Ramos (cell line): ENCODE results near the gene TMEM63C.
"Not testable (repeated sequence)": the region's sequence is repeated elsewhere in the genome, so short reads cannot be mapped to it uniquely, and the experiment has no call there.

Experiments used
- in situ Hi-C: fragments of 300-500 bp; cut with MboI; formaldehyde crosslinking; loops from one replicate; pipeline ENCODE4 v1.14.3; 2022; ENCODE audit warnings: low sequenced_read_pairs; ENCODE audit not compliant: unreplicated experiment

TMEM63C gene

DNA sequence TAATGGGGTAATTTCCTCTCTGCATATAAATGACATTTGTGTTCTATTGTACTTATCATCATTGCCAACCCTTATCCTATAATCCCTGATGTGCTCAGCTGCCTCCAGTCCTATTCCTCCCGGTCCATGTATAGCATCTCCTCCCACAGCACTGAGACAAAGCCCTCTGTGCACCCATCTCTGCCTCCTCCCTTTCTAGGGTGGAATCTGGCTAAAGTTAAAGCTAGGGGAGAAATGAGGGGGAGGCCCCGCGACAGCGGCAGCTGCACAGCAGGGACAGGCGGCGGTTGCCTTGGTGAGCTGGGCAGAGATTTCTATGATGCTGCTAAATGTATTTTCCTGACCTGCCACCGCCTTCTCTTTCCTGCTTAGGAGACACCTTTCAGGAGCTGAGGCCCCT is 27.2 kb upstream of the TMEM63C start:
- in situ Hi-C loops, result no loop called here

GRCh38 chr14:77155083-77155482 is 26.5 kb upstream of the TMEM63C start:
- in situ Hi-C loops, result no loop called here

- in situ Hi-C loops, result no loop called here
Measured at GRCh38 chr14:77157740-77158139, 23.9 kb upstream of the TMEM63C start.

- in situ Hi-C loops, result no loop called here
Measured at GRCh38 chr14:77158175-77158881, 23.3 kb upstream of the TMEM63C start.

- in situ Hi-C loops, result no loop called here
Measured at GRCh38 chr14:77158882-77159255, 22.7 kb upstream of the TMEM63C start.

DNA sequence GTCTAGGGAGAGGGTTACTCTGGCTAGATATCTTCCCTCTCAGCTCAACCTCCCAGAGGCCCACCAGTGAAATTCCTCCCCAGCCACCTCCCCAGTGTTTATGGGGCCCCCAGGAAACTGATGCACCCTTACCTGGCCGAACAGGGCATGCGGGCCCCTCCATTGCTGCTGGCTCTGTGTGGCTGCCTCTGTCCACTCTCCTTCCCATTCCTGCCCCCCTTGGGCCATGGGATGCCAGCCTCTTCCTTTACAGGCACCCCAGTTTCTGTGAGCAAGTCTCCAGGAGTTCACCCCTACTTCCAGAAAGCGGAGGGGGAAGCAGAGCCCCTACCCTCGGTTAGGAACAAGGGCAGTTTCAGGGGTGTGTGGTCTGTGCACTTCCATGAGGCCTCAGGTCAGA is 20.6 kb upstream of the TMEM63C start:
- in situ Hi-C loops, result no loop called here

GRCh38 chr14:77170045-77170444 is 11.6 kb upstream of the TMEM63C start:
- in situ Hi-C loops, result no loop called here

GRCh38 chr14:77172916-77173315 is 8.7 kb upstream of the TMEM63C start:
- in situ Hi-C loops, result no loop called here

DNA sequence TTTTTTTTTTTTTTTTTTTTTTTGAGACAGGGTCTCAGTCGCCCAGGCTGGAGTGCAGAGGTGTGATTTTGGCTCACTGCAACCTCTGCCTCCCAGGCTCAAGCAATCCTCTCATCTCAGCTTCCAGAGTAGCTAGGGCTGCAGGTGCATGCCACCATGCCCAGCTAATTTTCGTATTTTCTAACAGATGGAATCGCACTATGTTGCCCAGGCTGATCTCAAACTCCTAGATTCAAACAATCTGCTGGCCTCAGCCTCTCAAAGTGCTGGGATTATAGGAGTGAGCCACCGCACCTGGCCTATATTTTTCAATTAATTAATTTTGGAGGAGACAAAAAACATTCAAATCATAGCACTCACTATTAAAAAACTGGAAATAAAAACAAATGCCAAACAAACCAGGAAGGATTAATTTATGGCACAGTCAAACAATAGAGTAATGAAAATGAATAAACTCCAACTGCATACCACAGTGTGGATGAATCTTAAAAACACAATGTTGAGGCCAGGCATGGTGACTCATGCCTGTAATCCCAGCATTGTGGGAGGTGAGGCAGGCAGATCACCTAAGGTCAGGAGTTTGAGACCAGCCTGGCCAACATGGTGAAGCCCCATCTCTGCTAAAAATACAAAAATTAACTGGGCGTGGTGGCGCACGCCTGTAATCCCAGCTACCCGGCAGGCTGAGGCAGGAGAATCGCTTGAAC is 7.5 kb upstream of the TMEM63C start:
- in situ Hi-C loops, result not testable (repeated sequence)

GRCh38 chr14:77175843-77176242 is 5.8 kb upstream of the TMEM63C start:
- in situ Hi-C loops, result no loop called here

DNA sequence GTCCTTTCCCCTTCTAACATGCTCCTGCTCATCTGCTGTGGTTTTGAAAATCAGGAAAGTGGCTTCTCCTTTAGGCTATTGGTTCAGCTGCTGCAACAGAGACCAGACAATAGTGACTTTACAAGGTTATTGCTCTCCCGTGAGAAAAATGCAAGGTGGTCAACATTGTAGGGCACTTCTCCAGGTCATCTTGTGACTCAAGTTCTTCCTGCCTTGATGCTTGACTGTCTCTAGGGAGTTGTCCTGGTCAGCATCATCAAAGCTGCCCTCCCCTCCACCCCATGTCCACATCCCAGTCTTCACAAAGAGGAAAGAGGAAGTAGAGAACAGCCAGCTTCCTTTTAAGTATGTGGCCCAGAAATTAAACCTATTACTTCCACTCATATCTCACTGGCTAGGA is 3.9 kb upstream of the TMEM63C start:
- in situ Hi-C loops, result no loop called here

DNA sequence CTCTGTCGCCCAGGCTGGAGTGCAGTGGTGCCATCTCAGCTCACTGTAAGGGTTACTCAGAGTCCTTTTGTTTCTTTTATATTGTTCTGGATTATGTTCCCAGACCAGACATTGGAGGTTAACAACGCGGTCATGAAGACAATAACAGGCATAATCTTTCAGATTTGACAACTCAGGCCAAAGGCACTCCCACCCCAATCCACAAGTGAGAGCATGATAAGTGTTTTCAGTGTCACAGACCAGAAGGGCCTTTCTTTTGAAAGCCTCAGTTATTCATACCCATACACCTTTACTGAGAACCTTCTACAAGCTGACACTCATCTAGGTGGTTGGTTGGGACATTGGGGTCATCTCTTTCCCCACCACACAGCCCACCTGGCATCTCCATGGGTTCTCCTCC is 2.9 kb upstream of the TMEM63C start:
- in situ Hi-C loops, result no loop called here

DNA sequence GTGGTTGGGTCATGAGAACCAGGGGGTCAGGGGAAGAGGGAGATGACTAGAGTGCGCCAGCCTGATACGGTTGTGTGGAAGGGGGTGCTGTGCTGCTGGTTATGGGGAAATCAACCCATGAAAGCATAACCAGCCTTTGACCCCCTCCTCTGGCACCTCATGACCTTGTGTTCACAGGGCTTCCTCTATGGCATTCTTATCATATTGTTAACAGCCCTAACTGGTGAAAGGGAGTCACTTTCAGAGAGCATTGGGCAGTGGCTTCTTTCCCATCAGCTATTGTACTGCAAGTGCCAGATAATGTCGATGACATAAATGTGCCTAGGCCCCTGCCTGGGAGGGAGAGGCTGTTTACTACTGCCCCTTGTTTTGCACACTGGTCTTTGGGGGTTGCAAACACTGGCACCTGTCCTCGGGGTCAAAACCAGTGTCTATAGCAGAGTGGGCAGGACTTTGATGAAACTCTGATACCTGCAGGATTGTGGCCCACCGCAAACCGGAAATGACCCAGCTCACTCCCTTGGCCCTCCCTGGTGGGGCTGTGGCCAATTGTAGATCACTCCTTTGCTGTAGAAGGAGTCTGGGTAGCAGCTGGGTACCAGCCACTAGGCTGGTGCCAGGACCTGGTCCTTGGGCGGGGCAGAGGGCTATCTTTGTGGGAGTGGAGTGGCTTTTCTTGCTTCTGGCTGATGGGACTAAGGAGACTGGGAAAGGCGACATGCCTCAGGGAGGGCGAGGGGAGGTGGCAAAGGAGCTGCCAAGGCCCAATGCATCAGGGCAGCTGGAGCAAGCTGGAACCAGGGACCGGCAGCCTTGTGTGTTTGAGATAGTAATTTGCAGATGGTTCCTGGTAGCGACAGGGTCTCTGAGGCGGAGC is 634 bp upstream of the TMEM63C start:
- in situ Hi-C loops, result no loop called here

GRCh38 chr14:77183896-77184295 is 2.3 kb downstream of the TMEM63C start:
- in situ Hi-C loops, result no loop called here

- in situ Hi-C loops, result no loop called here
Measured at GRCh38 chr14:77184396-77185092, 2.9 kb downstream of the TMEM63C start.

- in situ Hi-C loops, result no loop called here
Measured at GRCh38 chr14:77185093-77185465, 3.5 kb downstream of the TMEM63C start.

DNA sequence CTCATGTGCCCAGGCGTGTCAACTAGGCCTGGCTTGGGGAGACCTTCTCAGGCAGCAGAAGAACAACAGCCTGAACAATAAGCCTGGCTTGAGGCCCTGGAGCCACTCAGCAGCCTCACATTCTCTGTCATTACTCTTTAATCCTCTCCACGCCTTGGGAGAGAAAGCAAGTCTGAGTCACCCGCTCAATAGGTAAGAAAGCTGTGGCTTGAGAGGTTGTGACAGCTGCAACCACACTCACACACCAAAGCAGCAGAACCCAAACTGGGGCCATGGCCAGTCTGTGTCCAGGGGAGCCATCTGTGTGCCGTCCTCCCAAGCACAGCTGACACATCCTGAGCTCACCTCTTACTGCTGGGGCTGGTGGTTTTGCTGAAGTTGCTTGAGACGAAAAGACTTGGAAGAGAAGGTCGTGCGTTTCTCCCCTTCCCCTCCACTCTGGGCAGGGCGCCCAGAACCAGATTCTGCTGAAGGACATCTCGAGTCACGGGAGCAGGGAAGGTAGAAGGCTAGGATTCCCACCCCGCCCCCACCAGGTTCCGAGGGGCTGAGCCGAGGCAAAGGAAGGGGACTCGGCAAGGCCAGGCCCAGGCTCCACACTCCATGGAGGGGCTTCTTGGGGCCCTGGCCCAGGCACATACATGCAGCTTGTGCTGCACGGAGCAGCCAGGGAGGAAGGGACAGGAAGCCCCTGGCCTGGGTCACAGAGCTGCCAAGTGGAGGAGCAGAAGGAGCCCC is 5.5 kb downstream of the TMEM63C start:
- in situ Hi-C loops, result no loop called here

DNA sequence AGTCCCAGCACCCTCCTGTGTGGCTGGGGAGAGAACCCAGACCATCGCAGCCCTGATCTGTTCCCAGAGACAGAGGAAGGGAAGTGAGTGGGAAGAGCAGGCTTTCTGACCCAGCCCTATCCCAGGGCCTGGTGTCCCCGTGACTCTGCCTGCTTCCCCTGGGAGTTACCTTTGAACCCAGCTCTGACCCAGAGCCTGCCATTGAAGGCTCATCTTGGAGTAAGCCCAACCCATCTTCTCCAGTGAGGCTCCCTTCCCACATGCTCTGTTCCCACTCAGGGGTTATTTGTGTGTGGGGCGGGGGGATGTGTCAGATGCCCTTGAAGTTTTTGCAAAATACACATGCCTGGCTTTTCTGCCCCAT is 6.0 kb downstream of the TMEM63C start:
- in situ Hi-C loops, result no loop called here

DNA sequence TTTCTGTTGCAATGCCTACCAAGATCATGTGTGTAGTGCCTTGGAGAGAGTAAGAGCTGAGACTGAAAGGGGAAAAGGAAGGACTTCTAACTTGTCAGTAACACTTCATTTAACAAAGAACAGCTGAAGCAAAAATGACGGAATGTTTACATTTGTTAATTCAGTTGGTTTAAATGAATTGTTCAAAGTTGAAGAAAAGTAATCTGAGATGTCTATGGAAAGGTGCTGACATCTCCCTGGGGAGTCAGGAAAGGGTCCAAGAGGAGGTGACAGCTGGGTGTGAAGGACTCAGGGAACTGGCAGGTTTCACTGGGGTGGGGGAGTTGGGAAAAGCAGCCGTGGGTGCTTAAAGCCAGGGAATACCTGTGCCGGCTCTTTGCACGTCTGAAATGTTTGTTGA is 7.9 kb downstream of the TMEM63C start:
- in situ Hi-C loops, result no loop called here

DNA sequence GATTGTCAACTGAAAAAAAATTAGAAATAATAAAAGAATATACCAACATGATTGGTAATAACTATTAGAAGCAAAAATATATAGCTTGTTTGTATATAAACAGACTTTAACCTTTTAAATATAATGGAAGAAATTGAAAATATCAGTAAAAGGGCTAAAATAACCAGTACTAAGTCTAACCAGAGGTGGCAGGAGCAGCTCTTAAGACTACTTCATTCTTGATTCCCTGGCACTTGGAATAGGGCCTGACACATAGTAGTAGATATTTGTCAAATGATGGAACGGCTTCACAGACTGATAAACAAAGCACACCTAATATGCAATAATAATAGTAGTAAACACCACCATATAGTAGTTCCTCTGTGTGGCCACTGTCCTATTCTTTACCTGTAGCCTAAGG is 9.4 kb downstream of the TMEM63C start:
- in situ Hi-C loops, result no loop called here
